H1 (cell line): Measurements from ENCODE around the gene COL17A1. TPM values are rescaled to one million over a fixed set of nuclear protein-coding genes. Genes with fewer than 3 reads are reported as not detected.

Experiments
- CTCF ChIA-PET: fragments of 300-600 bp; sonication (Branson Sonifier 250); formaldehyde crosslinking; loops from one replicate; lab custom pipeline; 2021; ENCODE audit not compliant: partially characterized antibody; lab: Charles Lee
- POLR2A ChIA-PET: fragments of 300-600 bp; sonication (Branson Sonifier 250); formaldehyde crosslinking; loops from one replicate; lab custom pipeline; 2021; ENCODE audit warnings: inconsistent platforms; ENCODE audit not compliant: partially characterized antibody; lab: Charles Lee
- DNase-seq, 2 experiments: peaks; one replicate each; pipeline versions ENCODE4 v3.0.0 to v3.0.0-alpha.2; 2010 to 2022; ENCODE audit warnings: low spot score in 2 of 2, low read depth in 1 of 2, mixed read lengths in 1 of 2
- FAIRE-seq: peaks from 2 replicates; lab custom pipeline; 2011; peaks lifted over from hg19 to GRCh38; lab: Jason Lieb, UNC
- H2AFZ ChIP-seq: 2 replicates; pipeline ENCODE4 v1.8.1; 2012; ENCODE audit warnings: low read length, inconsistent platforms
- H2AK5ac ChIP-seq: 2 replicates; pipeline ENCODE4 v1.6.1; 2013; ENCODE audit warnings: low read depth, low read length
- H2BK120ac ChIP-seq: replicated peaks from 2 replicates; pipeline ENCODE3; 2013; ENCODE audit warnings: low read depth, low read length, inconsistent platforms
- H2BK12ac ChIP-seq: 2 replicates; pipeline ENCODE4 v1.6.1; 2013; ENCODE audit warnings: low read depth, low read length
- H2BK15ac ChIP-seq: 2 replicates; pipeline ENCODE4 v1.6.1; 2013; ENCODE audit warnings: low read length
- H2BK20ac ChIP-seq: 2 replicates; pipeline ENCODE4 v1.6.1; 2013; ENCODE audit warnings: low read length
- H2BK5ac ChIP-seq: 2 replicates; pipeline ENCODE4 v1.6.1; 2013; ENCODE audit warnings: low read depth, low read length
- H3K14ac ChIP-seq: 2 replicates; pipeline ENCODE4 v1.6.1; 2013; ENCODE audit warnings: inconsistent platforms; ENCODE audit not compliant: insufficient read length
- H3K18ac ChIP-seq: 2 replicates; pipeline ENCODE4 v1.6.1; 2013; ENCODE audit warnings: low read length; ENCODE audit errors: extremely low read depth
- H3K23ac ChIP-seq: 2 replicates; pipeline ENCODE4 v1.6.1; 2013; ENCODE audit warnings: inconsistent platforms; ENCODE audit not compliant: insufficient read length
- H3K23me2 ChIP-seq: 2 replicates; pipeline ENCODE4 v1.6.1; 2013; ENCODE audit warnings: low read depth, low read length
- H3K27ac ChIP-seq: 2 replicates; pipeline ENCODE4 v1.6.1; 2011; ENCODE audit warnings: low read depth, low read length, inconsistent platforms
- H3K27me3 ChIP-seq, 4 experiments: replicated peaks in 1 of 4; 1 replicate in 1 of 4; 2 replicates in 3 of 4; pipeline versions ENCODE4 v1.6.1 to v1.8.1; 2011 to 2013; ENCODE audit warnings: low read length in 3 of 4, mild to moderate bottlenecking in 3 of 4, inconsistent platforms in 2 of 4, mixed read lengths in 2 of 4, moderate library complexity in 1 of 4; ENCODE audit not compliant: control insufficient read depth in 3 of 4, insufficient read depth in 3 of 4; ENCODE audit errors: extremely low read depth in 1 of 4
- H3K36me3 ChIP-seq, 4 experiments: 2 replicates each; pipeline versions ENCODE4 v1.6.1 to v1.8.1; 2011 to 2013; ENCODE audit warnings: mild to moderate bottlenecking in 4 of 4, low read length in 3 of 4, moderate library complexity in 2 of 4, control low read depth in 1 of 4, inconsistent platforms in 1 of 4; ENCODE audit not compliant: insufficient read depth in 4 of 4, control insufficient read depth in 2 of 4
- H3K4ac ChIP-seq: replicated peaks from 2 replicates; pipeline ENCODE3; 2013; ENCODE audit warnings: low read length, low read depth, mixed read lengths, inconsistent platforms; ENCODE audit not compliant: insufficient read length
- H3K4me1 ChIP-seq, 4 experiments: replicated peaks in 1 of 4; 1 replicate in 1 of 4; 2 replicates in 3 of 4; pipeline versions ENCODE4 v1.6.1 to v1.8.1; 2011 to 2013; ENCODE audit warnings: low read length in 3 of 4, inconsistent platforms in 2 of 4, mixed read lengths in 1 of 4; ENCODE audit not compliant: insufficient read depth in 4 of 4, control insufficient read depth in 3 of 4
- H3K4me2 ChIP-seq, 2 experiments: 2 replicates each; pipeline versions ENCODE4 v1.6.1 to v1.8.1; 2011 to 2013; ENCODE audit warnings: low read depth in 2 of 2, low read length in 2 of 2, control low read depth in 1 of 2, inconsistent platforms in 1 of 2, mild to moderate bottlenecking in 1 of 2; ENCODE audit not compliant: insufficient read depth in 1 of 2
- H3K4me3 ChIP-seq, 4 experiments: fragments of 200-600, 300-600 bp in 1 of 4; sonication (generic), shearing (Covaris generic), sonication (Bioruptor Twin) in 1 of 4; 2 replicates each; pipeline versions ENCODE4 v1.5.1 to v1.8.1; 2011 to 2016; ENCODE audit warnings: low read length in 4 of 4, low read depth in 3 of 4, control low read depth in 2 of 4, inconsistent platforms in 2 of 4, mild to moderate bottlenecking in 2 of 4, mixed read lengths in 1 of 4, moderate library complexity in 1 of 4; ENCODE audit not compliant: insufficient read depth in 2 of 4; ENCODE audit errors: extremely low read depth in 1 of 4
- H3K56ac ChIP-seq: replicated peaks from 2 replicates; pipeline ENCODE3; 2013; ENCODE audit warnings: low read depth, mild to moderate bottlenecking, mixed read lengths, low read length, inconsistent platforms; ENCODE audit not compliant: insufficient read length
- H3K79me1 ChIP-seq: 2 replicates; pipeline ENCODE4 v1.6.1; 2013; ENCODE audit warnings: low read depth, low read length, control low read depth
- H3K79me2 ChIP-seq, 2 experiments: 2 replicates each; pipeline versions ENCODE4 v1.6.1 to v1.8.1; 2012 to 2013; ENCODE audit warnings: low read length in 2 of 2, mild to moderate bottlenecking in 2 of 2, inconsistent platforms in 1 of 2; ENCODE audit not compliant: insufficient read depth in 2 of 2, control insufficient read depth in 1 of 2
- H3K9ac ChIP-seq, 4 experiments: replicated peaks in 1 of 4; 1 replicate in 1 of 4; 2 replicates in 3 of 4; pipeline versions ENCODE4 v1.6.1 to v1.8.1; 2011 to 2013; ENCODE audit warnings: low read depth in 3 of 4, low read length in 3 of 4, control low read depth in 2 of 4, mild to moderate bottlenecking in 2 of 4, moderate library complexity in 2 of 4, inconsistent platforms in 1 of 4; ENCODE audit errors: extremely low read depth in 1 of 4
- H3K9me3 ChIP-seq, 2 experiments: 2 replicates each; pipeline versions ENCODE4 v1.6.1 to v1.8.1; 2012 to 2013; ENCODE audit warnings: mild to moderate bottlenecking in 2 of 2, moderate library complexity in 2 of 2, control low read depth in 1 of 2, inconsistent platforms in 1 of 2, low read depth in 1 of 2, low read length in 1 of 2, mixed read lengths in 1 of 2; ENCODE audit not compliant: insufficient read depth in 2 of 2
- H4K20me1 ChIP-seq, 2 experiments: replicated peaks in 1 of 2; 2 replicates each; pipeline versions ENCODE3 to v1.8.1; 2011 to 2013; ENCODE audit warnings: inconsistent platforms in 2 of 2, low read length in 2 of 2, mild to moderate bottlenecking in 1 of 2; ENCODE audit not compliant: insufficient read depth in 2 of 2, control insufficient read depth in 1 of 2
- H4K5ac ChIP-seq: 2 replicates; pipeline ENCODE4 v1.6.1; 2013; ENCODE audit warnings: low read length, low read depth, mixed read lengths, inconsistent platforms; ENCODE audit not compliant: insufficient read length
- H4K8ac ChIP-seq: 2 replicates; pipeline ENCODE4 v1.8.0; 2013; ENCODE audit warnings: mild to moderate bottlenecking, moderate library complexity, low read length, inconsistent platforms; ENCODE audit not compliant: insufficient read depth; ENCODE audit errors: extremely low read depth
- H4K91ac ChIP-seq: replicated peaks from 2 replicates; pipeline ENCODE3; 2013; ENCODE audit warnings: low read length, mixed read lengths, inconsistent platforms; ENCODE audit not compliant: insufficient read length
- CHD1 ChIP-seq: IDR thresholded peaks from 2 replicates; pipeline ENCODE4 v1.6.1; 2012; ENCODE audit warnings: low read depth, low read length, improper control_type of control experiment
- CTCF ChIP-seq, 3 experiments: IDR thresholded peaks; 1 replicate in 2 of 3; 2 replicates in 1 of 3; pipeline versions ENCODE4 v1.5.1 to v1.6.1; 2011; ENCODE audit warnings: low read length in 3 of 3, mild to moderate bottlenecking in 3 of 3, inconsistent platforms in 2 of 3, low read depth in 1 of 3, moderate library complexity in 1 of 3; ENCODE audit not compliant: insufficient read depth in 1 of 3; ENCODE audit errors: control extremely low read depth in 1 of 3
- KDM4A ChIP-seq: IDR thresholded peaks from one replicate; pipeline ENCODE4 v1.7.1; 2012; ENCODE audit warnings: low read depth, mild to moderate bottlenecking, moderate library complexity, low read length, inconsistent platforms; ENCODE audit not compliant: severe bottlenecking
- SP4 ChIP-seq: IDR thresholded peaks from 2 replicates; pipeline ENCODE4 v1.6.1; 2012; ENCODE audit warnings: low read length, inconsistent platforms
- TBP ChIP-seq: IDR thresholded peaks from 2 replicates; pipeline ENCODE4 v1.6.1; 2011; ENCODE audit warnings: low read depth, low read length, improper control_type of control experiment
- TCF12 ChIP-seq: IDR thresholded peaks from 2 replicates; pipeline ENCODE4 v1.6.1; 2011; ENCODE audit warnings: low read depth, mild to moderate bottlenecking, low read length
- WGBS, 2 experiments: shearing (Covaris generic) in 1 of 2; methylation state at CpG; one replicate each; pipeline versions ENCODE4 v1.1.6 to v1.1.7; 2013 to 2015; ENCODE audit warnings: low lambda C conversion rate in 2 of 2, mixed read lengths in 2 of 2, inconsistent platforms in 1 of 2, low coverage in 1 of 2, missing lambda C conversion rate in 1 of 2; ENCODE audit not compliant: insufficient replicate concordance in 2 of 2, insufficient coverage in 1 of 2, insufficient read length in 1 of 2; ENCODE audit errors: extremely low coverage in 1 of 2, missing lambda C conversion rate in 1 of 2; 5-methylcytosine and 5-hydroxymethylcytosine counted together
- polyA plus RNA-seq, 7 experiments: library from polyadenylated mRNA; depleted of rRNA in 3 of 7; stranded (reverse) in 5 of 7; unstranded in 2 of 7; fragments of >200 nt in 5 of 7; fragments of 200-250 nt in 2 of 7; gene quantifications; 1 replicate in 5 of 7; 2 replicates in 1 of 7; 4 replicates in 1 of 7; pipeline versions ENCODE4 v1.2.1 to v1.2.3, GENCODE V29; 2011 to 2013; ENCODE audit warnings: missing spikeins in 2 of 7, mixed read lengths in 2 of 7
- total RNA-seq: library from RNA; stranded (reverse); fragmentation: NEBNext Ultra II Directional; extraction: Animal tissue kit (Norgen Biotek cat#: 25700); gene quantifications from 2 replicates; pipeline ENCODE4 v1.2.1, GENCODE V29; 2021

Gene COL17A1
- total and polyA plus RNA-seq, 2 of the 8 experiments (the other 6 are each of a cell fraction or from before 2014, with no cell fraction given): 0.35 to 0.37 TPM

- Histone ChIP-seq H4K5ac (no peak overlapping the region), H2BK20ac (no peak overlapping the region), H3K79me2 (no peaks in the 10 kb centered on the region), H2AK5ac (no peak overlapping the region), H3K14ac (no peak overlapping the region), H3K4ac (no peak overlapping the region), H3K4me3 (no peak overlapping the region), H3K27ac (no peak overlapping the region), H2BK120ac (no peak overlapping the region), H3K18ac (no peak overlapping the region), H4K91ac (no peak overlapping the region), H2BK5ac (no peak overlapping the region)
- DNase-seq: no peak
- no peak for TF ChIP-seq CTCF (IDR thresholded peaks at IDR 0.05; ENCODE audit: control extremely low read depth in 1 of 3, insufficient read depth in 1 of 3, low read depth in 1 of 3, low read length in 3 of 3)
- no peak for TF ChIP-seq SP4
- no peak for TF ChIP-seq TCF12
- no peak for TF ChIP-seq TBP
- TF ChIP-seq CHD1: no peak
- TF ChIP-seq KDM4A: no peak
- TF ChIP-seq, all 59 proteins: peak for 0
- H3K9ac ChIP-seq: no peak overlapping the region
- H3K23me2 ChIP-seq: no peaks in the 10 kb centered on the region; the same call in 1 of the 2 replicates
- H2BK15ac ChIP-seq: no peak overlapping the region
- no peaks in the 10 kb centered on the region for H3K79me1 ChIP-seq
- no peak overlapping the region for H2AFZ ChIP-seq
- no peaks in the 10 kb centered on the region for H3K27me3 ChIP-seq
- no peak for FAIRE-seq
- ChIA-PET POLR2A (no interaction called here), CTCF (interaction anchor here (0.9 kb wide), 1 partner anchor 9 kb away, joined by 3 read pairs; no protein-coding TSS in a partner anchor)
- H3K56ac ChIP-seq: no peak overlapping the region
- no peaks in the 10 kb centered on the region for H4K20me1 ChIP-seq
- H3K4me1 ChIP-seq: peaks cover 0 to 3% (median 0%) of the 10 kb centered on the region in 4 experiments; a peak in 1 of 7 replicates
- no peaks in the 10 kb centered on the region for H3K9me3 ChIP-seq
- 95% methylated on average over 1 of the region's 1 CpG; no CpG with 5 or more reads in 1 of the 2 experiments for WGBS, 2 experiments
- H2BK12ac ChIP-seq: no peak overlapping the region
- H3K36me3 ChIP-seq: peaks cover 3 to 18% (median 11%) of the 10 kb centered on the region in 4 experiments; a peak in 4 of 8 replicates
- H3K23ac ChIP-seq: no peak overlapping the region
- H3K4me2 ChIP-seq: no peak overlapping the region
- H4K8ac ChIP-seq: no peak overlapping the region
Observed at GRCh38 chr10:104020020-104020419, 65.7 kb downstream of the COL17A1 start.
